ENCODE results near the gene EPHX1. TPM values are rescaled to one million over a fixed set of nuclear protein-coding genes. Genes with fewer than 3 reads are reported as not detected.
A peak's percentile ranks its signal among the peaks of the same experiment; 100 is the strongest.

The EPHX1 gene
- total and polyA plus RNA-seq, 9 donors, result 213 to 566 (median 302) TPM

DNA sequence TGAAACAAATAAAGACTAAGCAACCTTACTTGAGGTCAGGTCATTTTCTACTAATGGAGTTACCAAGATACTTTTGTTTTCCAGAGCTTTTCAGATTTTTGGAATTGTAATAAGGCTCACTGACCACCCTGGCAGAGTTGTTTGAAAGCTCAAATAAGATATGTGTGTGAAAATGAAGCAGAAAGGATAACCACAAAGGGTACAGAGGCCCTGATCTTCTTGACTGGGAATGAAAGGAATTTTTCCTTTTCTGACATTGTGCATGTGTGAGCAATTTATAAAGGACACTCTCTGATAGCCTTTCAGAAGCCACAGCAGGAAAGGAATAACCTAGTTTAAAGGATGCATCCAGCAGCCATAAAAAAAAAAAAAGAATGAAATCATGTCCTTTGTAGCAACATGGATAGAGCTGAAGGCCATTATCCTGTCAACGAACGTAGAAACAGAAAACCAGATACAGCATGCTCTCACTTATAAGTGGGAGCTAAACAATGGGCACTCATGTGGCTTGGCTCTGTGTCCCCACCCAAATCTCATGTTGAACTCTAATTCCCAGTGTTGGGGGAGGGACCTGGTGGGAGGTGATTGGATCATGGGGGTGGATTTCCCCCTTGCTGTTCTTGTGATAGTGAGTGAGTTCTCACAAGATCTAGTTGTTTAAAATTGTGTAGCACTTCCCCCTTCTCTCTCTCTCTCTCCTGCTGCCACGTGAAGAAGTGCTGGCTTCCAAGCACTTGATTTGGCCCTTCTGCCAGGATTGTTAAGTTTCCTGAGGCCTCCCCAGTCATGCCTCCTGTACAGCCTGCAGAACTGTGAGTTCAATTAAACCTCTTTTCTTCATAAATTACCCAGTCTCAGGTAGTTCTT lies 35.4 kb upstream of the EPHX1 start:
- H3K4me1 ChIP-seq (ENCODE audit: insufficient read depth), result peaks cover 11% of the 10 kb centered on the region
- intact Hi-C loops (cut with DNase I), result loop anchor here (5.0 to 10.0 kb wide), 10 partner anchors 68 to 297 kb away; partner anchors contain the start of genes ENAH (in 1 of the 4), LEFTY1 (in 1 of the 4) and TMEM63A (in 1 of the 4)
- H3K9me3 ChIP-seq, result no peaks in the 10 kb centered on the region
- 27 to 36% (median 35%) methylated on average over 3 of the region's 3 CpGs for WGBS, 3 donors
- no peak overlapping the region for H3K27ac ChIP-seq
- no peak for DNase-seq
- no peak overlapping the region for H3K4me3 ChIP-seq
- no peaks in the 10 kb centered on the region for H3K27me3 ChIP-seq
- TF ChIP-seq EP300 (IDR thresholded peaks at IDR 0.05) (no peak), POLR2A (IDR thresholded peaks at IDR 0.05) (no peak)
- TF ChIP-seq, protein P1, sequence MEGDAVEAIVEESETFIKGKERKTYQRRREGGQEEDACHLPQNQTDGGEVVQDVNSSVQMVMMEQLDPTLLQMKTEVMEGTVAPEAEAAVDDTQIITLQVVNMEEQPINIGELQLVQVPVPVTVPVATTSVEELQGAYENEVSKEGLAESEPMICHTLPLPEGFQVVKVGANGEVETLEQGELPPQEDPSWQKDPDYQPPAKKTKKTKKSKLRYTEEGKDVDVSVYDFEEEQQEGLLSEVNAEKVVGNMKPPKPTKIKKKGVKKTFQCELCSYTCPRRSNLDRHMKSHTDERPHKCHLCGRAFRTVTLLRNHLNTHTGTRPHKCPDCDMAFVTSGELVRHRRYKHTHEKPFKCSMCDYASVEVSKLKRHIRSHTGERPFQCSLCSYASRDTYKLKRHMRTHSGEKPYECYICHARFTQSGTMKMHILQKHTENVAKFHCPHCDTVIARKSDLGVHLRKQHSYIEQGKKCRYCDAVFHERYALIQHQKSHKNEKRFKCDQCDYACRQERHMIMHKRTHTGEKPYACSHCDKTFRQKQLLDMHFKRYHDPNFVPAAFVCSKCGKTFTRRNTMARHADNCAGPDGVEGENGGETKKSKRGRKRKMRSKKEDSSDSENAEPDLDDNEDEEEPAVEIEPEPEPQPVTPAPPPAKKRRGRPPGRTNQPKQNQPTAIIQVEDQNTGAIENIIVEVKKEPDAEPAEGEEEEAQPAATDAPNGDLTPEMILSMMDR (IDR thresholded peaks at IDR 0.05), result no peak
- H3K36me3 ChIP-seq, result no peaks in the 10 kb centered on the region

DNA sequence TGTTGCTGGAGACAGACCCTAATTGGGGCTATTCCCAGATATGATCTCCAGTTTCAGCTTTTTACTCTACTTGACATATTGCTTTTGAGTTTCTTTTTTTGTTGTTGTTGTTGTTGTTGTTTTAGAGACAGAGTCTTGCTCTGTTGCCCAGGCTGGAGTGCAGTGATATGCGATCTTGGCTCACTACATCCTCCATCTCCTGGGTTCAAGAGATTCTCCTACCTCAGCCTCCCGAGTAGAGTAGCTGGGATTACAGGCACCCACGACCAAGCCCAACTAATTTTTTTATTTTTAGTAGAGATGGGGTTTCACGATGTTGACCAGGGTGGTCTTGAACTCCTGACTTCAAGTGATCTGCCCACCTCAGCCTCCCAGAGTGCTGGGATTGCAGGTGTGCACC lies 33.6 kb upstream of the EPHX1 start:
- no peak overlapping the region for H3K27ac ChIP-seq
- intact Hi-C loops (cut with DNase I), result loop anchor here in 3 of 4 donors (5.0 to 10.0 kb wide), 6 partner anchors 66 to 201 kb away; partner anchors contain the start of genes LEFTY1 (in 1 of the 3) and TMEM63A (in 1 of the 3)
- peaks cover 6% of the 10 kb centered on the region for H3K4me1 ChIP-seq (ENCODE audit: insufficient read depth)
- H3K27me3 ChIP-seq, result no peaks in the 10 kb centered on the region
- WGBS, 3 donors, result 89 to 94% (median 92%) methylated on average over 4 of the region's 4 CpGs
- H3K9me3 ChIP-seq, result no peaks in the 10 kb centered on the region
- TF ChIP-seq EP300 (IDR thresholded peaks at IDR 0.05), result no peak
- no peak for TF ChIP-seq POLR2A (IDR thresholded peaks at IDR 0.05)
- TF ChIP-seq, protein P1 (IDR thresholded peaks at IDR 0.05), result no peak
- H3K36me3 ChIP-seq, result no peaks in the 10 kb centered on the region
- H3K4me3 ChIP-seq, result no peak overlapping the region
- DNase-seq, result peak in 1 of 5 donors; percentile 10

DNA sequence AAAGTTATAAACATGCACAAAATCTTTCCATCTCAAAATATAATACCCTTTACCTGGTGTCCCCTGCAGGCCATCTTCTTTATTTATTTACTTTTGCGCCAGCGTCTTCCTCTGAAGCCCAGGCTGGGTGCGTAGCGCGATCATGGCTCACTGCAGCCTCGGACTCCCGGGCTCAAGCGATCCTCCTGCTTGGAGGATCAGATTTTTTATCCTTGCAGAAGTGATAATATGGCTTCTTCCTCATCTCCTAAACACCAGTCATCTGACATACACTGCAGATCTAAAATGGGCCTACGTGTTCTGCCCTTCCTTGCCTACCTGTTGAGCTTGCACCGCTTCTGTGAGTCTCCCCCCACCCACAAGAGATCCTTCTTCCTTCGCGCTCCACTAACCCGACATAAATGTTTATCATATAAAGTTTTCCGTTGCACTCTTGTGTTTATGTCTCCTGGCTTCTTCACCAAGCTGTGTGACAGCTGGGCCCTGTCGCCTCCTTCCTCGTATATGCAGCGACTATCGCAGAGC lies 32.8 kb upstream of the EPHX1 start:
- WGBS, 3 donors, result 9 to 15% (median 9%) methylated on average over 18 of the region's 18 CpGs
- peak overlapping the region; percentile 70 for H3K4me3 ChIP-seq
- peaks cover 6% of the 10 kb centered on the region for H3K4me1 ChIP-seq (ENCODE audit: insufficient read depth)
- H3K36me3 ChIP-seq, result no peaks in the 10 kb centered on the region
- no peaks in the 10 kb centered on the region for H3K27me3 ChIP-seq
- H3K27ac ChIP-seq, result peak overlapping the region; percentile 11 to 87
- intact Hi-C loops (cut with DNase I), result loop anchor here in 3 of 4 donors (5.0 to 10.0 kb wide), 6 partner anchors 65 to 200 kb away; partner anchors contain the start of genes LEFTY1 (in 1 of the 3) and TMEM63A (in 1 of the 3)
- TF ChIP-seq EP300 (IDR thresholded peaks at IDR 0.05), result no peak
- TF ChIP-seq, protein P1 (IDR thresholded peaks at IDR 0.05), result no peak
- no peak for TF ChIP-seq POLR2A (IDR thresholded peaks at IDR 0.05)
- no peaks in the 10 kb centered on the region for H3K9me3 ChIP-seq
- DNase-seq, result peak in 1 of 5 donors; percentile 39

DNA sequence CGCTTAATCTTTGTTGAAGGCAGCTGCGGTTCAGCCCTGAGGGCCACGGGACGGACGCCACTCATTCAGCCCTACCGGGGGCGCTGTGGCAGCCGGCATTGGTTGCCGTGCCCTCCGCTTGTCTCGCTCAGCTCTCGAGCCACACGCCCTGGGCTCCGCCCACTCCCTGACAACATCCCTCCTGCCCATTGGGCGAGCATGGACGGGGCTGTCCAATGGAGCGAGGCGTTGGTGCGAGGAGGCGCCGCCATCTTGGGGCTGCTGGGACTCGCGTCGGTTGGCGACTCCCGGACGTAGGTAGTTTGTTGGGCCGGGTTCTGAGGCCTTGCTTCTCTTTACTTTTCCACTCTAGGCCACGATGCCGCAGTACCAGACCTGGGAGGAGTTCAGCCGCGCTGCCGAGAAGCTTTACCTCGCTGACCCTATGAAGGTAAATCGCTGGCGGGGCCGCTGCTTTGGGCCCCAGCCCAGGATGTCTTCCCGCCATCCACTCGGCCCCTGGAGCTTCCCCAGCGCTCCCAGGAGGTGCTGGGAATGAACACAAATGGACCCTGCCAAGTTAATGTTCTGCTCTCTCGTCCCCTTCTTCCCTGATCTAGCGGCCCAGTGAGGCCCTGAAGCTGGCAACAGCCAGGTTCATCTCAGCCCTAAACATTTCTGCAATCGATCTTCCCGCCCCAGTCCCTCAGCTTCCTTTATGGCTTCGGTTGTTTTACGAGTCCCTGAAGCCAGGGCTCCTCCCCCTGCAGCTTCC lies 32.2 kb upstream of the EPHX1 start, which contains the start of gene SRP9:
Gene SRP9 (plus strand): TSS at position 244 of the 754 bp plus-strand sequence. CDS start 115 bp downstream, at position 359.
- Histone ChIP-seq H3K4me3 (peak within 1 kb of the TSS; percentile 70), H3K27me3 (no peaks in the 10 kb centered on the region), H3K36me3 (no peaks in the 10 kb centered on the region), H3K4me1 (ENCODE audit: insufficient read depth) (peaks cover 6% of the 10 kb centered on the region), H3K27ac (peak within 1 kb of the TSS; percentile 80 to 87), H3K9me3 (no peaks in the 10 kb centered on the region)
- intact Hi-C loops (cut with DNase I), result loop anchor here in 3 of 4 donors (5.0 to 10.0 kb wide), 6 partner anchors 65 to 200 kb away; partner anchors contain the start of genes LEFTY1 (in 1 of the 3) and TMEM63A (in 1 of the 3)
- TF ChIP-seq POLR2A (IDR thresholded peaks at IDR 0.05), result peak; percentile 97
- TF ChIP-seq, protein P1 (IDR thresholded peaks at IDR 0.05), result peak; percentile 92 to 94 (median 92)
- no peak for TF ChIP-seq EP300 (IDR thresholded peaks at IDR 0.05)
- 0 to 1% (median 0%) methylated on average over 42 to 46 of the region's 46 CpGs for WGBS, 3 donors
- peak; percentile 98 to 99 (median 99) for DNase-seq

Data from ovary (tissue), 9 donors.